K562 (cell line): Measurements from ENCODE around the gene TMEM248.

Experiments
- POLR2A ChIP-seq: fragments of 450-650 bp; conservative IDR thresholded peaks from 2 replicates; pipeline ENCODE4 v1.6.1; 2016
- SIRT6 ChIP-seq: IDR thresholded peaks from one replicate; pipeline ENCODE4 v1.6.1; 2012; ENCODE audit warnings: low read depth, mild to moderate bottlenecking, control low read depth, inconsistent platforms, low read length, moderate library complexity
- TAF1 ChIP-seq: IDR thresholded peaks from 2 replicates; pipeline ENCODE4 v1.6.1; 2011; ENCODE audit warnings: mild to moderate bottlenecking, low read length, moderate library complexity; ENCODE audit not compliant: insufficient read depth, control insufficient read depth, severe bottlenecking; ENCODE audit errors: extremely low read depth
- TF ChIP-seq, protein P1 (sequence below), 3 experiments: fragments of 200-800 bp in 1 of 3; fragments of 250-450 bp in 1 of 3; fragments of 450-650 bp in 1 of 3; sonication (Bioruptor Pico) in 1 of 3; sonication (Bioruptor generic) in 1 of 3; formaldehyde crosslinking in 1 of 3; IDR thresholded peaks; 2 replicates each; pipeline versions ENCODE4 v1.6.1 to v1.8.0; 2016 to 2022; ENCODE audit warnings: mild to moderate bottlenecking in 2 of 3, missing genetic modification characterization in 2 of 3, missing compliant biosample characterization in 1 of 3, moderate library complexity in 1 of 3

DNA sequence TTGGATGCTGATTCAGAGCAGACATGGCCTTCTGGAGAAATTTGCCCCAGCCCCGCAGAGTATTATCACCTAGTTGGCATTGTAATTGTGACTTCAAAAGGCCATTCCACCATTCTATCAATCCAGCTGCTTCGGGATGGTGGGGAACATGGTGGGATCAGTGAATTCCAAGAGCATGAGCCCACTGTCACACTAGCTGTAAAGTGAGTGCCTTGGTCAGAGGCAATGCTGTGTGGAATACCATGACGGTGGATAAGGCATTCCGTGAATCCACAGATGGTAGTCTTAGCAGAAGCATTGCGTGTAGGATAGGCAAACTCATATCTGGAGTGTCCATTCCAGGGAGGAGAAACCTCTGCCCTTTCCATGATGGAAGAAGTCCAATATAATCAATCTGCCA is 13.3 kb upstream of the TMEM248 start:
- TF ChIP-seq POLR2A (no peak), SIRT6 (no peak), TAF1 (no peak)
- TF ChIP-seq, protein P1, sequence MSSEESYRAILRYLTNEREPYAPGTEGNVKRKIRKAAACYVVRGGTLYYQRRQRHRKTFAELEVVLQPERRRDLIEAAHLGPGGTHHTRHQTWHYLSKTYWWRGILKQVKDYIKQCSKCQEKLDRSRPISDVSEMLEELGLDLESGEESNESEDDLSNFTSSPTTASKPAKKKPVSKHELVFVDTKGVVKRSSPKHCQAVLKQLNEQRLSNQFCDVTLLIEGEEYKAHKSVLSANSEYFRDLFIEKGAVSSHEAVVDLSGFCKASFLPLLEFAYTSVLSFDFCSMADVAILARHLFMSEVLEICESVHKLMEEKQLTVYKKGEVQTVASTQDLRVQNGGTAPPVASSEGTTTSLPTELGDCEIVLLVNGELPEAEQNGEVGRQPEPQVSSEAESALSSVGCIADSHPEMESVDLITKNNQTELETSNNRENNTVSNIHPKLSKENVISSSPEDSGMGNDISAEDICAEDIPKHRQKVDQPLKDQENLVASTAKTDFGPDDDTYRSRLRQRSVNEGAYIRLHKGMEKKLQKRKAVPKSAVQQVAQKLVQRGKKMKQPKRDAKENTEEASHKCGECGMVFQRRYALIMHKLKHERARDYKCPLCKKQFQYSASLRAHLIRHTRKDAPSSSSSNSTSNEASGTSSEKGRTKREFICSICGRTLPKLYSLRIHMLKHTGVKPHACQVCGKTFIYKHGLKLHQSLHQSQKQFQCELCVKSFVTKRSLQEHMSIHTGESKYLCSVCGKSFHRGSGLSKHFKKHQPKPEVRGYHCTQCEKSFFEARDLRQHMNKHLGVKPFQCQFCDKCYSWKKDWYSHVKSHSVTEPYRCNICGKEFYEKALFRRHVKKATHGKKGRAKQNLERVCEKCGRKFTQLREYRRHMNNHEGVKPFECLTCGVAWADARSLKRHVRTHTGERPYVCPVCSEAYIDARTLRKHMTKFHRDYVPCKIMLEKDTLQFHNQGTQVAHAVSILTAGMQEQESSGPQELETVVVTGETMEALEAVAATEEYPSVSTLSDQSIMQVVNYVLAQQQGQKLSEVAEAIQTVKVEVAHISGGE (CRISPR knock-in tag; IDR thresholded peaks at IDR 0.05) = no peak
